H9 (cell line): ENCODE data around the gene FXYD7. TPM values are rescaled to one million over a fixed set of nuclear protein-coding genes. Genes with fewer than 3 reads are reported as not detected.

ENCODE experiments used
- DNase-seq: peaks from one replicate; pipeline ENCODE4 v3.0.0-alpha.2; 2017
- H2AFZ ChIP-seq: one replicate; pipeline ENCODE4 v1.6.1; 2013; ENCODE audit warnings: mild to moderate bottlenecking, low read length, control low read depth, moderate library complexity
- H2AK5ac ChIP-seq: 2 replicates; pipeline ENCODE4 v1.6.1; 2013; ENCODE audit warnings: low read length, control low read depth, mixed read lengths; ENCODE audit not compliant: insufficient read length
- H2BK120ac ChIP-seq: one replicate; pipeline ENCODE4 v1.6.1; 2013; ENCODE audit warnings: low read depth, mild to moderate bottlenecking, low read length, control low read depth, inconsistent platforms; ENCODE audit not compliant: poor library complexity, severe bottlenecking
- H2BK12ac ChIP-seq: 2 replicates; pipeline ENCODE4 v1.6.1; 2013; ENCODE audit warnings: low read length, control low read depth, mixed read lengths, low read depth; ENCODE audit not compliant: insufficient read length
- H2BK15ac ChIP-seq: 2 replicates; pipeline ENCODE4 v1.6.1; 2013; ENCODE audit warnings: low read depth, low read length, control low read depth
- H2BK20ac ChIP-seq: one replicate; pipeline ENCODE4 v1.6.1; 2013; ENCODE audit warnings: low read depth, mild to moderate bottlenecking, low read length, control low read depth, inconsistent platforms; ENCODE audit not compliant: poor library complexity, severe bottlenecking
- H2BK5ac ChIP-seq: 2 replicates; pipeline ENCODE4 v1.6.1; 2013; ENCODE audit warnings: low read length, control low read depth, mixed read lengths; ENCODE audit not compliant: insufficient read length
- H3K14ac ChIP-seq: 2 replicates; pipeline ENCODE4 v1.6.1; 2013; ENCODE audit warnings: low read length, control low read depth; ENCODE audit not compliant: insufficient read depth
- H3K18ac ChIP-seq: 2 replicates; pipeline ENCODE4 v1.6.1; 2013; ENCODE audit warnings: low read depth, mild to moderate bottlenecking, mixed read lengths, low read length, control low read depth; ENCODE audit not compliant: insufficient read length
- H3K23ac ChIP-seq: 2 replicates; pipeline ENCODE4 v1.6.1; 2013; ENCODE audit warnings: low read length, control low read depth, mixed read lengths, low read depth; ENCODE audit not compliant: insufficient read length
- H3K23me2 ChIP-seq: 2 replicates; pipeline ENCODE4 v1.6.1; 2013; ENCODE audit warnings: low read depth, mild to moderate bottlenecking, mixed read lengths, low read length, control low read depth; ENCODE audit not compliant: insufficient read length, poor library complexity, severe bottlenecking
- H3K27ac ChIP-seq: 2 replicates; pipeline ENCODE4 v1.5.1; 2013; ENCODE audit warnings: low read length, control low read depth, mixed read lengths, low read depth; ENCODE audit not compliant: insufficient read length
- H3K27me3 ChIP-seq: 2 replicates; pipeline ENCODE4 v1.6.1; 2013; ENCODE audit warnings: low read length, control low read depth, inconsistent platforms; ENCODE audit not compliant: insufficient read depth
- H3K4ac ChIP-seq: 2 replicates; pipeline ENCODE4 v1.6.1; 2013; ENCODE audit warnings: low read depth, mild to moderate bottlenecking, control low read depth, inconsistent platforms, low read length, moderate library complexity
- H3K4me1 ChIP-seq: 2 replicates; pipeline ENCODE4 v1.6.1; 2013; ENCODE audit warnings: low read length, control low read depth, inconsistent platforms; ENCODE audit not compliant: insufficient read depth
- H3K4me2 ChIP-seq: 2 replicates; pipeline ENCODE4 v1.6.1; 2013; ENCODE audit warnings: low read length, control low read depth, mixed read lengths; ENCODE audit not compliant: insufficient read length, insufficient read depth
- H3K56ac ChIP-seq: 2 replicates; pipeline ENCODE4 v1.6.1; 2013; ENCODE audit warnings: low read depth, mild to moderate bottlenecking, mixed read lengths, low read length, control low read depth; ENCODE audit not compliant: insufficient read length
- H3K79me1 ChIP-seq: 2 replicates; pipeline ENCODE4 v1.6.1; 2013; ENCODE audit warnings: low read depth, mild to moderate bottlenecking, moderate library complexity, low read length, control low read depth, inconsistent platforms; ENCODE audit not compliant: insufficient read depth, poor library complexity, severe bottlenecking
- H3K79me2 ChIP-seq: 2 replicates; pipeline ENCODE4 v1.6.1; 2013; ENCODE audit warnings: low read length, control low read depth, inconsistent platforms; ENCODE audit not compliant: insufficient read depth
- H3K9ac ChIP-seq: 2 replicates; pipeline ENCODE4 v1.6.1; 2013; ENCODE audit warnings: low read length, control low read depth, mixed read lengths; ENCODE audit not compliant: insufficient read length; ENCODE audit errors: extremely low read depth
- H3K9me3 ChIP-seq: one replicate; pipeline ENCODE4 v1.6.1; 2013; ENCODE audit warnings: low read depth, low read length, inconsistent platforms; ENCODE audit not compliant: control insufficient read depth
- H3T11ph ChIP-seq: one replicate; pipeline ENCODE4 v1.6.1; 2013; ENCODE audit warnings: mild to moderate bottlenecking, low read length, control low read depth, inconsistent platforms
- H4K20me1 ChIP-seq: one replicate; pipeline ENCODE4 v1.6.1; 2013; ENCODE audit not compliant: control insufficient read depth, insufficient read length, insufficient read depth
- H4K5ac ChIP-seq: 2 replicates; pipeline ENCODE4 v1.6.1; 2013; ENCODE audit warnings: low read depth, mild to moderate bottlenecking, mixed read lengths, low read length, control low read depth; ENCODE audit not compliant: insufficient read length
- H4K8ac ChIP-seq: replicated peaks from 2 replicates; pipeline ENCODE4 v1.6.1; 2013; ENCODE audit warnings: low read length, control low read depth, mixed read lengths, low read depth; ENCODE audit not compliant: insufficient read length
- H4K91ac ChIP-seq: 2 replicates; pipeline ENCODE4 v1.6.1; 2013; ENCODE audit warnings: low read depth, mild to moderate bottlenecking, moderate library complexity, mixed read lengths, low read length, control low read depth; ENCODE audit not compliant: insufficient read length
- H3K27ac Mint-ChIP-seq, 3 experiments: 2 replicates in 2 of 3; 3 replicates in 1 of 3; pipeline ENCODE4 v1.8.0; 2020 to 2021; ENCODE audit warnings: mixed read lengths in 3 of 3, mild to moderate bottlenecking in 1 of 3, moderate library complexity in 1 of 3
- H3K27me3 Mint-ChIP-seq: 2 replicates; pipeline ENCODE4 v1.8.0; 2021; ENCODE audit warnings: low read depth, mild to moderate bottlenecking, moderate library complexity, mixed read lengths
- H3K36me3 Mint-ChIP-seq, 3 experiments: 2 replicates in 2 of 3; 3 replicates in 1 of 3; pipeline ENCODE4 v1.8.0; 2020 to 2021; ENCODE audit warnings: low read depth in 3 of 3, mixed read lengths in 3 of 3; ENCODE audit not compliant: insufficient read depth in 1 of 3
- H3K4me1 Mint-ChIP-seq, 2 experiments: 2 replicates each; pipeline ENCODE4 v1.8.0; 2020; ENCODE audit warnings: mixed read lengths in 2 of 2
- H3K4me3 Mint-ChIP-seq, 2 experiments: 2 replicates in 1 of 2; 3 replicates in 1 of 2; pipeline ENCODE4 v1.8.0; 2020 to 2021; ENCODE audit warnings: mild to moderate bottlenecking in 2 of 2, mixed read lengths in 2 of 2, moderate library complexity in 1 of 2
- H3K9me3 Mint-ChIP-seq, 2 experiments: 2 replicates in 1 of 2; 3 replicates in 1 of 2; pipeline ENCODE4 v1.8.0; 2020; ENCODE audit warnings: mild to moderate bottlenecking in 2 of 2, mixed read lengths in 2 of 2, moderate library complexity in 1 of 2
- CTCF ChIP-seq: fragments of 200-600 bp; sonication (generic); conservative IDR thresholded peaks from 3 replicates; pipeline ENCODE4 v1.8.0; 2021; ENCODE audit warnings: antibody characterized with exemption, mild to moderate bottlenecking
- WGBS: extraction: QIAGEN DNeasy Blood & Tissue Kit; methylation state at CpG from one replicate; pipeline ENCODE4 v1.1.7; 2013; ENCODE audit warnings: missing lambda C conversion rate, low lambda C conversion rate, mixed read lengths; ENCODE audit not compliant: insufficient read length; ENCODE audit errors: extremely low coverage; 5-methylcytosine and 5-hydroxymethylcytosine counted together
- total RNA-seq: library from RNA; stranded (reverse); gene quantifications from 2 replicates; pipeline ENCODE4 v1.2.1, GENCODE V29; 2021

FXYD7 gene
- total RNA-seq, 1 experiment from 2014 or later: 9.0 TPM

DNA sequence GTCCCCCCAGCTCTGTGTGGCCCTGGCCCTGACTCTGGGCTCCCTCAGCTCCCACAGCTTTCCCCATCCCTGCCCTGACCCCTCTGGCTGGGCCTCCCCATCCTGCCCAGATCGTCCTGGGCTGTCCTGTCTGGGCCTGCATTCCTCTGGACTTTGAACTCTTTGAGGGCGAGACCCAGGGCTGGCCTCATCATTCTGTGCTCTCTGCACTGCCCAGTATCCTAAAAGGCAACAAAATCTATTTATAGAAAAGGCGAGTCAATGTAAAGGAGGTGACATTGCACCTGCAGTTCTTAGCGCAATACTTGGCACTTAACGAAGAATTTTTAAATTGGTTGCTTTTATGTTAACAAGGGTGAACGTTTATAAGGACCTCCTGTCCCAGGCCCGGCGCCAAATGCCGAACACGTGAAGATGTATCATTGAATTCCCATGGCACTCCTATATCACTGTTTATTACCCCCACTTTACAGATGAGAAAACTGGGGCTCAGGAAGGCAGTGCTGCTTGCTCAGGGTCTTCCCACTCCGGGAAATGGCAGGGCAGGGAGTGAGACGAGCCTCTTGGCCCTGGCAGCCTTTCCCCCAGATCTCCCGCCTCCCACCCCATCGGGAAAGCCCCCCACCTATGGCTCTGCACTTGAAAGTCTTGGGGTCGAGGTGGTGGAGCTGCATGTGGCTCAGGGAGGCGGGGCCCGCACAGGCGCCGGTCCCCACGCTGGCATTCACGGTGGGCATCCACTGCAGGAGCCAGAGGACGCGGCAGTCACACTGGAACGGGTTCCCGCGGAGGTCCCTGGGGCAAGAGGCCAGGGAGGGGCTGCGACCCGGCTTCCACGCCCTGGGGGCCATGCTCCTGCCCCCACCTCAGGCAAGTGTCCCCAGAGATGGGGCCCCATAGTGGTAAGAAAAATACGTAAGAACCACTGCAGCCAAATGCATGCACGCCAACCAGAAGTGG, 12.0 kb upstream of the FXYD7 start:
- Histone ChIP-seq H2BK15ac (no peak overlapping the region), H4K20me1 (no peaks in the 10 kb centered on the region), H2BK5ac (no peak overlapping the region), H3K23me2 (no peaks in the 10 kb centered on the region), H4K5ac (no peak overlapping the region), H3K4me1 (no peaks in the 10 kb centered on the region), H3K4ac (no peak overlapping the region), H3K27me3 (no peaks in the 10 kb centered on the region; the same call in 1 of the 2 replicates), H3K79me2 (no peaks in the 10 kb centered on the region), H3K9ac (no peak overlapping the region), H4K91ac (no peak overlapping the region), H3K18ac (no peak overlapping the region), H3K56ac (no peak overlapping the region), H3K79me1 (no peaks in the 10 kb centered on the region), H3T11ph (no peak overlapping the region), H3K23ac (no peak overlapping the region), H2AFZ (no peak overlapping the region), H3K14ac (no peak overlapping the region), H2BK12ac (no peak overlapping the region), H2AK5ac (no peak overlapping the region), H3K27ac (no peak overlapping the region), H4K8ac (no peak overlapping the region), H2BK120ac (no peak overlapping the region), H3K9me3 (no peaks in the 10 kb centered on the region), H3K4me2 (no peak overlapping the region), H2BK20ac (no peak overlapping the region)
- TF ChIP-seq CTCF: no peak
- Mint-ChIP-seq H3K4me1 (peaks cover 9 to 10% of the 10 kb centered on the region in 2 experiments), H3K27ac (no peak overlapping the region), H3K27me3 (peaks cover 10% of the 10 kb centered on the region), H3K9me3 (no peaks in the 10 kb centered on the region; a peak in 1 of 5 replicates), H3K4me3 (no peak overlapping the region), H3K36me3 (no peaks in the 10 kb centered on the region)
- DNase-seq: no peak
- no CpG with 5 or more reads among the region's 31 CpGs for WGBS
